Measurements from ENCODE around the gene SPRED2.

The SPRED2 gene

DNA sequence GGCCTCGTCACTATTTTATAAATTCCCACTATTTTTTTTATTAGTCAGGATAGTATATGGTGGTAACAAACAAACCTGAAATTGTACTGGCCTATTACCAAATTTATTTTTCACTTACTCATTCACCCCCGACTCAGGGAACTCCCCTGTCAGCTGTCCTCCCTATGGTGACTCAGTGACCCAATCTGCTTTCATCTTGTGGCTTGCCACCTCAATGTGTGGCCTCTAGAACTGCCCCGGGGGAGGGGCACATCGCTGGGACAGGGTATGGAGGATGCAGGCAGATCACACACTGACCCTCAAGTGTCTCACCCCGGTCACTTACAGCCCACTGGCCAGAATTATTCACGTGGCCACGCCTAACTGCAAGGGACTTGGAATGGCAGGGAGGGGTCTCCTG, 133.2 kb downstream of the SPRED2 start:
- DNase-seq: no peak

DNA sequence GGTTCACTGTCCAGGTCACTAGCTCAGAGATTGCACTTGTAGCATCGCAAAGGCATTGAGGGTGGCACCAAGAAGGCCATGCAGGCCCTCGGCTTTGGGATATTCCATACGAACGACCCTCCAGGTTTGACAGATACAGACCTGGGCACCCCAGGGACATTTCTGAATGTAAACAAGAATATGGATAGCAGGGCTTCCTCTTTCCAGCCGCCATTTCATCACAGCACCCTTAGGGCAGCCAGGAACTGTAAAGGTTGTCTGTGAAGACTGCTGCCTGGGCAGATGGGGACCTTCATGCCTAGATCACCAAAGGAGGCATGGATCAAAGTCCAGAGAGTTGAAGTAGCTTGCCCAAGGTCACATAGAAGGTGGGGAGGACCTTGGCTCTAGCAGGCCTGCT, 134.3 kb downstream of the SPRED2 start:
- DNase-seq: no peak

DNA sequence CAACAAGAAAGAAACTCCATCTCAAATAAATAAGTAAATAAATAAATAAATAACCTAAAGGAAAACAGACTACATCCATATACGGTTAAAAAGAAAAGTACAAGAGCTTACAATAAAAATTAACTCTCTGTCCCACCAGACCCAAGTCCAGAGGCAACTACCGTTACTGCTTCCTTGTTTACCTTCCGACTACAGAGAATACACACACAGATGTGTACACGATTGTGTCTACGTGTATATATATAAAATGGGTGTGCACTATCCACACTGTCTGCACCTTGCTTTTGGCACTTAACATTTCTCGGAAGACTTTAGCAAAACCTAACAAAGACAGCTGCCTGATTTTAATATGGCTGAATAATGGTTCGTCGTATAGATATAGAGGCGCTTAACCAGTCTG, 134.9 kb downstream of the SPRED2 start:
- DNase-seq: no peak

DNA sequence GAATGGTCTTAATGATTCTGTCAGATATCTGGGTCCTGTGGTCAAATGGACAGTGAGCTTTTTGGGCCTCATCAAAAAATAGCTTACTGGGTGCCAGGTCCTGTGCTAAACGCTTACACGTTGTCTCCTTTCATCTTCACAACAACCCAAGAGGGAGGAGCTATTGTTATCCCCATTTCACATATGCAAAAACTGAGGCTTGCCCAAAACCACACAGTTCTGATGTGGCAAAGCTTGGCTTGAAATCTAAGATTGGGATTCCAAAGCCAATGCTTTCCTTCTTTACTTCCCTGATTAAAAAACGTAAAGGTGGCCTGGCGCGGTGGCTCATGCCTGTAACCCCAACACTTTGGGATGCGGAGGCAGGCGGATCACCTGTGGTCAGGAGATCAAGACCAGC, 135.4 kb downstream of the SPRED2 start:
- DNase-seq: no peak

DNA sequence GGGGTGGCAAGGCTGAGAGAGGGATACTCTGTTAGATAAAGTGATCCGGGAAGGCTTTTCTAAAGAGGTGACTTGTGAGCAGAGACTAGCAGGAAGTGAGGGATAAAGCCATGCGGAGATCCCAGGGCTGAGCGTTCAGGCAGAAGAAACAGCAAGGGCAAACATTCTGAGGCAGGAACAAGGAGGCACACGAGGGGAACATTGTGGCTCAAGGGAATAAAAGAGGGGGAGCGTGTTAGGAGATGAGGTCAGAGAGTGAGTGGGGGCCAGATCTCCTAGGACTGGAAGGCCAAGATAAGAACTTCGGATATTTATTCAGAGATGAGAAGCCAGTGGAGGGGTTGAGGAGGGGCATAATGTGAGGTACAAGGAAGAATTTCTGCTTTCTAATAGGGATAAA, 137.7 kb downstream of the SPRED2 start:
- no peak for DNase-seq

DNA sequence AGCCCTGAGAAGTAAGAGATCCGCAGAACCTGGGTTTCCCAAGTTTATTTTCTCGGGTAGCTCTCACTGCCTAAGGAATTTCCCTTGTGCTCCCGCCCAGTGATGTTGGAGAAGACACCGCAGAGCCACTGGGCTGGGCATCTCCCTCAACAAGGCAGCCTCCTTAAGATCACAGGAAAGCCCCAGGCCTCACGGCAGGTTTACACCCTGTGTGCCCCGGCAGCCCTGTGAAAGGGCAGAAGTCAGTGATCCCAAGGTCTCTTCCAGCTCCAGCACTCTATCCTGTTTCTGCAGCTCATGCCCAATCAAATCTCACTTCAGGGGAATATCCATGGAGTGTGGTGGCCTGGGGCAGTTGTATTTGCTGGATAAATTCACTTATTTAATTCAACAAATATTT, 138.3 kb downstream of the SPRED2 start:
- DNase-seq: no peak

DNA sequence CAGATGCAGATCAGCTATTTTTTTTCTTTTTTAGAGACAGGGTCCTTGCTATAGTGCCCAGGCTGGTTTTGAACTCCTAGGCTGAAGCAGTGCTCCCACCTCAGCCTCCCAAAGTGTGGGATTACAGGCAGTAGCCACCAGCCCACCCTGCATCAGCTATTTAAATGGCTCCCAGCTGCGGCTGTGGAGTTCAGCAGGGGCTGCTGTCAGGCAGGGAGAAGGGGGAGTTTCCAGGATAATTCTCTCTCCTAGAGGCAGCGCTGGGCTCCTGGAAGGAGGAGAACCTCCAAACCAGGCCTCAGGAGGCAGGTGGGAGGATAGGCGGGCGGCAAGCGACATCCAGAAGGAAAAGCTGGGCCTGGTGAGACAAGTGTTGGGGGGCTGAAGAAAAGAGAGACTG, 139.0 kb downstream of the SPRED2 start:
- DNase-seq: no peak

DNA sequence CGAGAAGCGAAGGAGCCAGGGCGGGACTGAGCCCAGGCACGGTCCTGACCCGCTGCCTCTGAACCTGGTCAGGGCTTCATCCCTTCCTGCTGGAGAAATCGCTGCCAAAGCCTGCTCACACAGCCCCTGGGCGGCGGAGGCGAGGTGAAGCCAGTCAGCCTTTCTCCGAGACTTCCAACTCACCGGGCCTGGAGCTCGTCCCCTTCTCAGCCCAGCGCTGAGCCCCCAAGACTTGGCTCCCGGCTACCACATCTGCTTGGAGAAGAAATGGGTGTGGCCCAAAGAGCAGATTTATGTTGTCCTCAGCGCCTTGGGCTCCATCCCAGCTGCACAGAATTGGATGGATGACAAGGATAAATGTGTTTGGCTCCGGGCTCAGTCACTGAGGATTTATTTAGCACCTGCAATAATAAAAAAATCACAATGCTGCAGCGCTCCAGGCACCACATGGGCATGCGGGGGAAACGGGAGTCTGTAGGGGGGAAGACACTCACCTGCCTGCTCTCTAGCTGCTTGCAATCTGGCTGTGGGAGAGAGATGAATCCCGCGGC, 139.9 kb downstream of the SPRED2 start:
- no peak for DNase-seq

DNA sequence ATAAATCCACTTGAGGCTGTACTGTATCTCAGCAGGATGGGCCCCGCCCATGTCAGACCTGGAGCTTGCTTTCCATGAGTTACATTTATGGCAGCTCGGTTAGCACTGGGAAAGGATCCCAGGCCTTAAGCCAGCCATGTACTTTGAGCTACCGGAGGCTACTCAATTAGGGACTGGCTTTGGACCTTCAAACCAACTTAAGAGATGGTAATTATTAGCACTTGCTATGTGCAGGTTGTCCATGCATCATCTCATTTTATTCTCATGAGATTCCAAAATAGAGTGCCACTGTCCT, 140.3 kb downstream of the SPRED2 start:
- no peak for DNase-seq

DNA sequence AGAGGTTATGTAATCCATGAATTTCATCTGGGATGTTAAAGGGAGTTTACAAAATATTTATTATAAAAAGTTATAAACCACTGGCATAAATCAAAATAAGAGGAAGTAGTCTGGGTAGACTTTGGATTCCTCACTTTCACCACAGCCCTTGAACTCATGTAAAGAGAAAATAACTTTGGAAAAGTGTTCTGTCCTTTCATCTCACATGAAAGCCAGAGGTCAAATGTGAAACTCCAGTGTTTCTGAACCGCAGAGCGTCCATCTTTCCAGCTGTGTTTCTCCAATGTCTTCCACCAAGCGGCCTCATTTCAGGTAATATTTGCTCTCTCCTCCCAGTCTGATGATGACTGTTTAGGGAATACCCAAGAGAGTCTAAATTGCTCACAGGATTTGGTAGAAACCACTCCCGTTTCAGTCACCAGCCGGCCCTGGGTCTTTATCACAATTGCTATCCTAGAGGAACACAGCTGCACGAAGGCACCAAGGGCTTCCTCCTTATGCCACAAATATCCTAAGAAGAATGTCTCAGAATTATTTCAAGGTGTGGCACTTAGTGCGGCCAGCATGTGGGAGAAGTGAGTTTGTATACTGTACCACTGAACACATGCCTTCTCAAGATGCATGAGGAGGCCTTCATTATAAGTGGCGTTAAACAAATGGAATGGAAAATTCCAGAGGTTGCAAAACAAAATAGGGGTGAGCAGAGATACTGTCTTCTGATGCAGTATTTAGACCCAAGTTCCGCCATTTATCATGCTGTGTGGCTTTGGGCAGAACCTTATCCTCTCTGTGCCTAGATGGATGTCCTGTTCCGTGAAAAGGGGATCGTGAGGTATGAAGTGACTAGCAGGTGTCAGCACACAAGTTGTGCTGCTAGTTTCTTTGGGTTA, 140.9 kb downstream of the SPRED2 start:
- DNase-seq: no peak

DNA sequence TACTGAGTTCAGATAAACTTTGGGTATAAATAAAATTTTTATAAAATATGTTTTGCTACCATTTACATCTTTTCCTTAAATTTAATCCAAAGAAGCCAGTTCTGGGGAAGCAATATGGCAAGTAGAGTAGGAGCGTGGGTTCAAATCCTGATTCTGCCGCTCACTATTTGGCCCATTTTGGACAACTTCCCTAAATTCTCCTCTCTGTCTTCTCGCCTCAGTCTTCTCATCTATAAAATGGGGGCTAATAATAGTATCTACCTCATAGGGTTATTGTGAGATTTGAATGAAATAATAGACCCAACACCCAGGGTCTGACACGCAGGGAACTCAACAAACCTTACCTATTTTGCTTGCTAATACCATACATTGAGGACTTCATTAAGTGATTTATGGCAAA, 145.0 kb downstream of the SPRED2 start:
- DNase-seq: no peak

DNA sequence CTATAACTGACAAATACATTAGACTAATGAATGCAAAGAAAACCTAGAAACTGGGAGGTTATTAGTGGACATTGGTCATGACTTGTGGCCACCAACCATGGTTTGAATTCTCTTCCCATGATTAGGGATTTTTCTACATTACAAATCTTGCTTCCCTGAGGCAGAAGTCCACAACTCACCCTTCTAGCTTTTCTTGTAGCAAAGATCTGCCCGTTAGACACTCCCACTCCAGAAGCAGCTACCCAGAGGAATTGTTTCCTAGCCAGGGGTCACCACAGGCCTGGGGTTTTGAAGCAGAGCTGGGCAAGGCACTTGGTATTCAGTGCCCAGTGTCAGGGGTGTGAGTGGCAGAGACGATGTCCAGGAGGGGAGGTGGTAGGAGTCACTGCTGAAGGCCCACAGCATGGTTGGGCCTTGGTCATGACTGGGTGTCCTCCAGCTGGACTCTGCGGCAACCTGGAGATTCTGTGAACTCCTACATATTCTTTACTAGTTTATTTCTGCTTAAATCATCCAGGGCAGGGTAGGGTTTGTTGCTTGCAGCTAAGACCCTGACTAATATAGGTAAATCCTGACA, 149.8 kb downstream of the SPRED2 start:
- DNase-seq: no peak

DNA sequence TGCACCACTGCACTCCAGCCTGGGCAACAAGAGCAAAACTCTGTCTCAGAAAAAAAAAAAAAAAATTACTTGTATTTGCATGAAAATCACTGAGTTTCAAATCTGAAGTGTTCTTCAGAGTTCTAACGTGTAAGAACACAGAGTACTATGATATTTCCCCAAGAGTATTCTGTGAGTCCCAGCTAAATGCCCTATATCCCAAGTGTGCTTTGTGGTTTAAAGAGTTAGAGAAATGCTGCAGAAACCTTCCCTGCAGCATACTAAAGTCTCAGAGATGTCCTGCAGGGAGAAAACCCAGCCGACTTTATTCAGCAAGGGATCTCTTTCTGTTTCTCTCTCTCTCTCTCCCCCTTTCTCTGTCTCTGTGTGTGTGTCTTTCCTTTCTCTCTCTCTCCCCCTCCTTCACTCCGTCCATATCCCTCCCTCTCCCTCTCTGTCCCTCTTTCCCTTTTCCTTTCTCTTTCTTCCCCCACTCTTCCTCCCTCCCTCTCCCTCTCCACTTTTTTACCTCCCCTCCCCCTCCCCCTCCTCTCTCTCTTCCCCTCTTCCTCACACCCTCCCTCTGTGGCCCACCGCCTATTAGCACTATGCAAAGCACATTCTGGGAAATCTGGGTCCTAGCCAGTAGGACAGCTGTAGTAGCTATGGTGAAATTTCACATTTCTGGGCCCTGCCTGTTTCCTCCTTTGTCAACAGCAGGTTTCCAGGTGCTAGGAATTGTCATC, 150.6 kb downstream of the SPRED2 start:
- DNase-seq: no peak

DNA sequence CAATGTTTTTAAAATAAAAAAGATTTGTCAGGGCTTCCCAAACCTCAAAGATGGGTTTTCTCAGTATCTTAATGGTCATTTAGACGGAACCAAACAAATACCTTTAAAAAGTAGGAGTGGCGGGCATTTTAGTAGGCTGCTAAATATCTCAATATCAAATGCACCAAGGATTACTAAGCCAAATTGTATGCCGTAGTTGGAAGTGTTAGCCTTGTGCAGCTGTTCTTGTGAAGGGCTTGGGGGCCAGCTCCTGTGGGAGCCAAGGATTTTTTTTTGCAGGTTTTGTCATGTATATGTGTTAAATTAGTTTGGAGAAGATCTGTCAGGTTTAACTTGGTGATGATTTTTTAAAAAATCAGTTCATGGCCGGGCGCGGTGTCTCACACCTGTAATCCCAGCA, 152.6 kb downstream of the SPRED2 start:
- no peak for DNase-seq

DNA sequence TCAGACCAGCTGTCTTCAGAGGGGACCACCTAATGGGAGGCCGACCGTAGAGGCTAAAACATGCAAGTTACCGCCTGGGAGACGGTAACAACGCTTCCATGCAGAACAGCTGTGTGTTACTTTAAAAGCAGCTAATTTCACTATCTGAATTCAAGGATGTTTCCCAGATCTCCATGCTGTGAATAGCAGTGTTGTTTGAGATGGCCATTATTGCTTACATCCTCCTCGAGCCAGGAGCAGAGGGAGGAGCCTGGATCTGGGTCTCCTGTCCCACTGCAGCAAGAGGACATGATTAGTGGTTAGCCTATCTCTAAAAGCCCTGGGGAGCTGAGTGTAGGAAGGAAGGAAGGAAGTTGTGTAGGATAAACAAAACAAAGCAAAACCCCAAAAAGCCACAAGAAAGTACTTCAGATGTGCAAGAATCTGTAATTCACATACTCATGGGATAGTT, 153.8 kb downstream of the SPRED2 start:
- DNase-seq: no peak

DNA sequence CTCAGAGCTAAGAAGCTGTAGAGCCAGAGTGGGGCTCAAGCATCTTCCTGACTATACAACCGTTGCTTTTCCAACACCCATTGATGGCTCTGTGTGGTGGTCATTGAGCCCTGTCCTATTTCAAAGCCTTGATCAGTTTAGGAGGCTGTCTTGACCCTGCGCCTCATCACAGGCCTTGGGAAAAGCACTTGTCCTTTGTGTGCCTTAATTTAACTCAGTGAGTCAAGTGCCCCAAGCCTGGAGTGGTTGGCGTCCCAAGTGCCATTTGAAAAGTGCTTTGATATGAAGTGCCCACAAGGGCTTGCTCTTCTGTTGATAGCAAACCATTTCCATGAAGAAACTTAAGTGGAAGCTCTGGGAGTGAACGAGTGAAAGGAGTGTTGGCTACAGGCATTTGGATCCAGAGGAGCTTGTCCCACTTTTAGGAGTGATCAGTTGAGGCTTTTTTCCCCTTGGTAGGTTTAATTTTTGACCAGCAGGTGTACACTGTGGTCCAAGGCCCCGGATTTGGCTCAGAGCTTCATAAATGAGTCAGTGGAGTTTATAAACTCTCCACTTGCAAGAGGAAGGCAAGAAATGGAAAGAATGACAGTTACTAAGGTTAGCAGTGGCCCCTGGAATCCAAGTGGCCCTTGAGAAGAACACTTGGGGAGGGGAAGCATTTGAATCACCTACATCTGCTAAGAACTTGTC, 154.5 kb downstream of the SPRED2 start:
- no peak for DNase-seq

DNA sequence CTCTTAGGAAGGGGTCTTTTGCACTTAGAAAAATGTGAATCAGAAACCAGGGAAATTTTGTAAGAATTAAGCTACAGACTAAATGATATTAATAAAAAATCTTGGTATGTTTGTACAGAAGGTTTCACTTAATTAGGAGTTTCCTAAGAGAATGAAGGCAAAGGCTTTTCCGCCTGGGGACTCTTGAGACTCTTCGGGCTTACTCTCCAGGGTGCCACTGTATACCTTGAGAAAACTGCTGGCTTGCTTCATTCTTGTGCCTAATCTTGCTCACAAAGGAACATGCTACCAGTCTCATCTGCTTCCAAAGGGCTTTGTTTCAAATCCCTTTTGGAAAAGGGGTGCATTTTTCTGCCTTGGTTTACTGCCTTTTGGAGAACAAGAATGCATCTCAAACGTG, 155.3 kb downstream of the SPRED2 start:
- DNase-seq: no peak

DNA sequence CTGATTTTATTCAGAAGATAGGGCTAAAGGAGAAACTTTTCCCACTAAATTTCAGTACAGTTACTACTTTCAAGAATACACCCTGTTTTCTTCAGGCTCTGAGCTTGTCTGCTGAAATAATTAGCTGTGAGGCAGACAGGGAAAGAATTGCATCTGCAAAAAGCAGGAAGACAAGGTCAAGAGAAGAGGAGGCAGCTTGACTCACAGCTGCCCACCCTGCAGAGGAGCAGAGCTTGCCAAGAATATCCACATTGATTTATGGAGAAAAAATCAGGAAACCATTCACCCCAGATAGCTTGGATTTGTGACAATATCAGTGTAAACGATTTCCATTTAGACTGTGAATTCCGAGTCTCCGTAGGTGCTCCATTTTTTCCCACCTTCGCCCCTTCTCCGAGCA, 155.8 kb downstream of the SPRED2 start:
- no peak for DNase-seq

DNA sequence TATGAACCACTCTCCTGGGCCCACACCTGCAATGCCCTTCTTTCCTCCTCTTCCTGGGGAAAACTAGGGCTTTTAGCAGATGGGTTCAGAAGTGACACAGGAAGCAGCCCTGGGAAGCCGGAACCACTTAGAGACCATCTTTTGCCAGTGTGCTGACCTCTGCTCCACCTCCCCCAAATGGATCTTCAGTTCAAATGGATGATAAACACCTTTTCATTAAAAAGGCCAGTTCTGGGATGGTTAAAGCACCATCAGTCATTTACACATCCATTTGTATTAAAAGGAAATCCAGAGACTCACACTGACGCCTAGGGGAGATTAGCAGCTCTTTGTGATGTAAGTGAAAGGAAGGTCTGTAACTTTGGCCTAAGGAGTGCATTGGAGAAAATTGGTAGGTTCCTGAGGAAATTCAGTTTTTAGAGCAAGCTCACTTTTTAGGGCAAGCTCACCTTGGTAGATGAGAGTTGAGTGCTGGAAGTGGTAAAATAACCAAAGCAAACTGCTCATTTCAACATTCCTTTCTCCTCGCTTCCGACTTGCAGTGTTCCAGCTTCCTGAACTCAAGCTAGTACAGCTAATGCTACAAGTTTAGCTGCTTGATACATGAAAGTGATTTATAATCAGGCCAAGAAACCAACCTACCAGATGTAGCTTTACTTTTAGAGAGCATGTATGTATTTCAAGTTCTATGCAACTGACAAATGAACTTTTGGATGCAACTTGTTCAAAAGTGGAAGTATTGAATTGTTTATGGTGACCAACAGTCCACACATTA, 157.1 kb downstream of the SPRED2 start:
- DNase-seq: no peak

DNA sequence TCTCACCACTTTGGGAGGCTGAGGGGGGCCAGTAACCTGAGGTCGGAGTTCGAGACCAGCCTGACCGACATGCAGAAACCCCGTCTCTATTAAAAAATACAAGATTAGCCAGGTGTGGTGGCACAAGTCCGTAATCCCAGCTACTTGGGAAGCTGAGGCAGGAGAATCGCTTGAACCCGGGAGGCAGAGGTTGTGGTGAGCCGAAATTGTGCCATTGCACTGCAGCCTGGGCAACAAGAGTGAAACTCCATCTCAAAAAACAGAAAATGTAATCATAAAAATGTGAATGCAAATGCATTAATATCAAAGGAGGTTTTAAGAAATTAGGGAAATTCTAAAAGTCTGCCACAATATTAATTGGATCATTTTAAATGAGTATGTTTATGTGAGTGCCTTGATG, 159.1 kb downstream of the SPRED2 start:
- DNase-seq: no peak

DNA sequence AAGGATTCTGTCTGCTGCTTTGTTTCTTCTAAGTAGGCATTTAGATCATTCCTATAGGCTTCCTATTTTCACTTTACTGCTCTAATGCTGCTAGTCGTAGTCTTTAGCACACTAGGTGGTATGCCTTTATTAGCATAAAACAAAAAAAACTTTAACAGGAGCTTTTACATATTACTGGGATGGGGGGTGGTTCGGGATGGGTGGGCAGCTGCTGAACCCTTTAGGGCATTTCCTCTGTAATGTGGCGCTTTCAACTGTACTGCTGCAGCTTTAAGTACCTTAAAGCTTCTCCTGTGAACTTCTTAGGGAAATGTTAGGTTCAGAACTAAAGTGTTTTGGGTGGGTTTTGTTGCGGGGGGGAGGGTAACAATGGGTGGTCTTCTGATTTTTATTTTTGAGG, 163.4 kb downstream of the SPRED2 start:
- DNase-seq: no peak

DNA sequence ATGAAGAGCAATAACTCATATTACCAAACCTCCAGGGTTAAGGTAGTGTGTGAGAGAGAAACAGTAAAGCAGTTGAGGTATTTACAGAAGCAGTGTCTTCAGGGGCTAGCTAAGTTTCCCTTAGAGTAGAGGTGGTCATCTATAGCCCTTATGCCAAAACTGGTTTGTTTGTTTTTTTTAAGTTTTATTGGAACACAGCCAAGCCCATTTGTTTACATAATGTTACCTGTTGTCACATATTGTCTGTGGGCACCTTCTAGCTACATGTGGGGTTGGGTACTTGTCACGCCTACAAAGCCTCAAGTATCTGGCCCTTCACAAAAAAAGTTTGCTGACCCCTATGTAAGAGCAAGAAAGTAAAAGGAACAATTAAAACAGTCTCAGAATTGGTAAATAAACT, 165.4 kb downstream of the SPRED2 start:
- DNase-seq: no peak

DNA sequence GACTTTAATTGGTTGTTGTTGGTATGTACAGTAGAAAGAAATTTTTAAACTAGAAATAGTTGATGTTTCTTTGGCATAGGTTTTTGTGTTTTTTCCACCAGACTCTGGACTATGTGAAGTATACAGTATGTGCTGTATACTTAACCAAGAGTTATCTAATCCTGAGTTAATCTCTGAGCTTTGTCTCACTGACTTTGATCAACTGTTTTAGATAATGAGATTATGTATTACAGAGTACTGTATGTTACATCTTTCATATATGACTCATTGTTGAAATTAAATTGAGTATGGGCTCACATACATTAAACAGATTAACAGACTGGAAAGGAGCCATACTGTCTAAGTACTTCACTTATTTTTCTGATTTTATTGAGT, 166.7 kb downstream of the SPRED2 start:
- DNase-seq: no peak

All from NCI-H2081 treated with DMSO at 0.1 percent for 48 hours (cell line).